DMS114 treated with DMSO at 0.1 percent for 48 hours (cell line): ENCODE results near the gene PTPRR.
"Not testable (repeated sequence)": the region's sequence is repeated elsewhere in the genome, so short reads cannot be mapped to it uniquely, and the experiment has no call there.

Experiments
- DNase-seq: peaks from one replicate; lab custom pipeline; 2025; ENCODE audit not compliant: unreplicated experiment; lab: John Stamatoyannopoulos, UW

The PTPRR gene

DNA sequence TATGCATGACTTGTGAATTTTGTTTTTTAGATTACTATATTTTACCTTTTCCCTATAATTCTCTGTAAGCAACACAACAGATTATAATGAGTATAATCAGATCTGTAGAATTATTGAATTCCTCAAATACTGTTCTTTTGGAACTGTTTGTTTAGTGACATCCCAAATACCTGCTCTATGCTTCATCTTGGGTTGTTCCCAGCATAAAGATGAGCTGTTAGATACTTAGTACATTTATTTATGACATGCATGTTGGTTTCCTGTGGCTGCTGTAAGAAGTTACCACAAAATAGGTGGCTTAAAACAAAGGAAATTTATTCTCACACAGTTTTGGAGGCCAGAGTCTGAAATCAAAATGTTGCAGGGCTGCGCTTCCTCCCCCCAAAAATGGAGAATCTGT lies 78.4 kb downstream of the PTPRR start:
- no peak for DNase-seq

GRCh38 chr12:70840656-70841350 lies 79.7 kb downstream of the PTPRR start:
- DNase-seq = no peak

DNA sequence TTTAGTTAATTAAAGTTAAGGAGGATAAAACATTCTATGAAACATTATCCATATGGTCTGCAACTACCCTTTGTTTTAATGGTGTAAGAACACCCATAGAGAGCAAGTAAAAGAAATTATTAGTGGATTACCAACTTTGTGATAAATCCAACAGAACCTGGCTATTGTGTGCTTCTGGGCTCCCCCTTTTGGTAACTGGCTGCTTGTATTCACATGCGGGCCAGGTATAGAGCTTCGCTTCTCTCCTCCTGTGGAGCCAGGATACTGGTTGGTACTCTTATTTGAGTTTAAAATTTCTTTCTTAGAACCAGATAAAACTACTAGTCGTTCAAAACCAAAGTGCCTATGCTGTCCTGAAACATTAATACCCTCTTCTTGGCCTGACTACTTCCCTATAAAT lies 81.0 kb downstream of the PTPRR start:
- DNase-seq = no peak

- no peak for DNase-seq
Measured at GRCh38 chr12:70838127-70838526, 82.4 kb downstream of the PTPRR start.

DNA sequence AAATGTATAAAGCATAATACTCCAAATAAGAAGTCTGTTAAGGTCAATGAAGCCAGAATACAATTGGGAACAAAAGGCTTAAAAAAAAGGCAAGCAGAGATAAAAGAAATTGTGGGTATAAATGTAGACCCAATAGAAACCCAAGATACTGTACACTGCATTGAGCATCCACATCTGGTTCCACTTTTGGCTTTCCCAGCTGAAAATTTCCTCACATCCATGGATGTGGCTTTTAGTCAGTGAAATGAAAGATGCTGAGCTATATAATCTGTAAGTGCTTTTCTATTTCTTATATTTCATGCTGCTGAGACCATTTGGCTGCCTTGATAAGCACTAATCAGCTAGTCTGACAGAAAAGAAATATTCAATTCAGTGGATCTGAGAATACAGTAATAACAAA lies 83.5 kb downstream of the PTPRR start:
- no peak for DNase-seq

GRCh38 chr12:70835948-70836347 lies 84.6 kb downstream of the PTPRR start:
- no peak for DNase-seq

DNA sequence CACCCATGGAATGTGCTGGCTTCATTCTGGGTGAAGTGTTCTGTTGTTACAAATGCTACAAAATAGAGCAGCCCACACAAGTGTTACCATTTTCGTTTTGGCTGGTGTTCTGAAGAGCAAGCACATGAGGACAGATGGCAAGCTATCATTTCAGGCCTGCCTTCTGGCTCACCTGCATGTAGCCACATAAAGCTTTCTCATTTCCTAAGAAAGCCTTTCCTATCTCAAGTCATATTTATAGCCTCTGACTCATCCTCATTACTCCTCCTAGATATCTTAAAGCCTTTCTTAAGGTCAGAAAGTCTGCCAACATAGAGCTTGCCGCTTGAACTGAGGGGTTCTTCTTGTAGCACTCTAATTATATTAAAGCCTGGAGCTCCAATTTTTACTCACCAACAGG lies 89.0 kb downstream of the PTPRR start:
- DNase-seq = no peak

- no peak for DNase-seq
Measured at GRCh38 chr12:70830221-70831061, 90.1 kb downstream of the PTPRR start.

DNA sequence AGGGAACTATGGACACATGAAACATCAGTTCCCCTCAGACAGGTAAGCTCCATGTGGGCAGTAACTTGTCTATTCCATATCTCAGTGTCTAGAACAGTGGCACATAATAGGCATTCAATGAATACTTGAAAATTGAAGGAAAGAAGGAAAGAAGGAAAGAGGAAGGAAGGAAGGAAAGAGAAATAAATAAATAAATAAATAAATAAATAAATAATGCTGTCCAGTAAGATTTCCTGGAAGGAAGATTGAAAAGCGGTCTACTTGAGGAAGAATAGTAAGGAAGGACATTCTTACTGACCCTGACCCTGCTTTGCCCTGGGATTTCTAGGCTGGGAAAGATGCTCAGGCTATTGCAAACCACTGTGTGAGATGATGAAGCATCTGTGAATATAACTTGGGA lies 91.5 kb downstream of the PTPRR start:
- DNase-seq = no peak

DNA sequence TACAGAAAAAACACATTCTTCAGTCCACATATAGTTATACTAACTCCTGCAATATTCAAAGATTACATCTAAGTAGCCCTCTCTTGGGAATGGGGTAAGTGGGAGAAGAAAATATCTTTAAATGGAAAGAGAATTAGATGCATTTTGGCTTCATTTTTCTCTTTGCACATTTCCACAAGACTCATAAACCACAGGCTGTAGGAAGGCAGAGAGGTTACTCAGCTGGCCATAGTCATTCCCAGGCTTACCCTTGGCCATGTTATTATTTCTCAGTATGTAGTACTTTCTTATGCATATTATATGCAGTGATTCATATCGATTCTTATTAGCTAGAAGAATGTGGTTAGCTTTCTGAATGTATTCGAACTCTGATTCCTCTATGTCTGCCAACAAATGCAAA lies 92.2 kb downstream of the PTPRR start:
- no peak for DNase-seq

GRCh38 chr12:70826156-70826555 lies 94.4 kb downstream of the PTPRR start:
- no peak for DNase-seq

DNA sequence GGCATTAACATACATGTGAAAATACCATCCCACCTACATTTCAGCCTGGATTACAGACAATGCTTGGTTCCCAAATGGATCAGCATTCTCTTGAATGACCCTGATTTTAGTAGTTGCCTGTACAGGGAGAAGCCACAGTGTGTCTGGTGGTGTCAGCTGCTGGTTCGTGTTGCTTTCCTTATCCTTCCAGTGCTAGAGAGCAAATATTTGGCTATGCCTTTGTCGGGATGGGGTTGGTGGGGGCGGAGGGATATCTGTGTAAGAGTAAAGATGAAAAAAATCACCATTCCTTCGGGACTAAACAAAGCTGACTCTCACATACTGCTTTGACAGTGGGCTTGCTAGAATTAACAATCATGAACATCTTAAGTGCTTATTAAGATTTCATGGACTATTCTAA lies 96.0 kb downstream of the PTPRR start:
- DNase-seq = no peak

DNA sequence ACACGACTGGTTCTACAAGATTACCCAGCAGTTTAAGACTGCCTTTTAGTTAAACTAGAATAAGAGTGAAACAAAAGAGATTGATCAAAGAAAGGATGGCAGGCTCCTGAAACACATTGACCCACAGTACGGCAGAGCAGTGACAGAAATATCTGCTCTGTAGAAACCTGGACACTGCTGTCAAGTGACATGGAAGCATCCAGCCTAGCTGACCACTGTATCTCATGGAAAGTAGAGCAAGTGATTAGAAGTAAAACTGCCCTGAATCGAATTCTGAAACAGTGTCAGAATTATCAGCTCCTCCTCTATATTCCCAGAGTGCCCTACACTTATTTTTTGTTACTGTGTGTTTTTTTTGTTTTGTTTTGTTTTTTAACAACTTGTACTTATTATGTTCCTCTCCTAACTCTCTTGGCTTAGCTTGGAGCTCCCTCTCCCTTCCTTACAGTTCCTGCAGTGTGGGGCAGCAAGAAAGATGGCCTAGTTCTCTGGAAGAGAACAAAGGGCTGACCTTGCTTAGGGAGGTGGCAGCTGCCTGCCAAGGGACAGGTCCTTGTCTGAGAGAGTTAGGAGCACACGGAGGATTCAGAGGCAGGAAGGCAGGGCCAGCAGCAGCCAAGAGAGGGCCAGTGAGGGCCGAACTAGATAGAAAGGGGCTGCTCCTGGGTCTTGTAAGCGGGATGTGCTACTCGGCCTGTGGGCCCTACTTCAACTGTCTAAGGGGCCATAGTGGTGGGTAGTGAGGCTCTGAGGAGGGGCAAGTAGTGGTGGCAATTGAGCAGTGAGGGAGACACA lies 97.2 kb downstream of the PTPRR start:
- DNase-seq = no peak

- no peak for DNase-seq
Measured at GRCh38 chr12:70822412-70822811, 98.1 kb downstream of the PTPRR start.

DNA sequence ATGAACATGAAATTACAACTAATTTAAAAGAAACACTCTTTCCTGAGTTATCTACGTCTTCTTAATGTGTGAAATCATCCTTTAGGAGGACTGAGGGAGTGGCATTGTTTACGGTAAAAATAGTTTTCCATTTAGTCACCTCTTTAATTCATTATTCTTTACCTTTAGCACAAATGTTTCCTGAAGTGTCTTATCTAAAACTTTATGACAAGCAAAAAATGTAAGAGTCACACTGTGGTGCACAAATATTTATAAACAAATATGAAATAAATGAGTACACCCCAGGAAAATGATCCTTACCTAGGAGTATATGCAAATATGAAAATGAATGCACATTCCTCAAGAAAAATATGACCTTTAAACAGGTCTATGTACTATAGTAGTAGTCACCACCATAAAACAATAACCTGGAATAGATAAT lies 104.6 kb downstream of the PTPRR start:
- DNase-seq = no peak

- no peak for DNase-seq
Measured at GRCh38 chr12:70815056-70815455, 105.5 kb downstream of the PTPRR start.

- DNase-seq = no peak
Measured at GRCh38 chr12:70813559-70813958, 107.0 kb downstream of the PTPRR start.

DNA sequence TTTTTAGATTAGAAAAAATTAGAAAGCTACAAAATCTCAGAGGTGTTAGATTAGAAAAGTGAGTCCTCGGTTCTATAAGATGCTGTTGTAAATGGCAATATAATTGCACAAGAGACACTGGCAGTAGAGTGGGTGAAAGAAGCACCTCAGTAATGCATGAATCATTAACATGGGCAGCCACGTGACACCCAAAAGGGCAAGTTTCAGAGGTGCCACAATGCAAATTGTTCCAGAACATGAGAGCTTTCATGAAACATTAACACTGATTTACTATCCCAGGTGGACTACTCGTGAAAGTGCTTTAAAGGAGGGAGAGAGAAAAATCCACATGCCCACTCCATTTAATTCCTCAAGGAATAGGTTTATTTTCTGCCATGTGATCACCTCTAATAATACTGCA lies 108.4 kb downstream of the PTPRR start:
- no peak for DNase-seq

DNA sequence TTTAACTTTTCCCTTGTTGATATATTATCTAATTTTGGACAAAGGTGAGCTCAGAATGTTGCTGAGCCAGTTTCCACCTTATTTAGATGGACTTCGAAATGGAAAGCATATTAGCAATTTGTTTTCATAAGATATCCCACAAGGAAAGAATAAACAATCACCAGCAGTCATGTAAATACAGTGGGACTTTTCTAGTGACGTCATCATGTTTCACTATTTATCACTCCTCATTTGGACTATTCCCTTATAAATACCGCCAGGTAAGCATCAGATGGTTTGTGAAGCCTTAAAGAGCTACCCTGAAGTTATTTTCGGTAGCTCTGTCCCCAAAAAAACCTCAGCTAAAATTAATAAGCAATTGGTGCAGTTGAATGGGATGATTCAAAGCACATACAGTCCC lies 110.7 kb downstream of the PTPRR start:
- DNase-seq = no peak

DNA sequence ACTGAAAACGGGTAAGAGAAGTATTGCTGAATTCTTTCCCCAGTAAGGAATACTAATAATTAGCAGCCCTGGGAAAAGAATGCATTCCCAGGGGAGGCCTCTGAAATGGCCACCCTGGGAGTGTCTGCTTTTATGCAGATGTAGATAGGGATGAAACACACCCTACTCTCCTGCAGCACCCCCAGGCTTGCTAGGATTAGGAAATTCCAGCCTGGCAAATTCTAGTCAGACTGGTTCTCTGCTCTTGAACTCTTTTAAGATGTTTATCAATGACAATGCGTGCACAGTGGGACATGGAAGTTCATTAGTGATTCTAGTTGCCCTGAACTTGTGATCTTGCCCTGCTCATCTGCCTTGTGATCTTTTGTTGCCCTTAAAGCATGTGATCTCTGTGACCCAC lies 112.5 kb downstream of the PTPRR start:
- DNase-seq = not testable (repeated sequence)

DNA sequence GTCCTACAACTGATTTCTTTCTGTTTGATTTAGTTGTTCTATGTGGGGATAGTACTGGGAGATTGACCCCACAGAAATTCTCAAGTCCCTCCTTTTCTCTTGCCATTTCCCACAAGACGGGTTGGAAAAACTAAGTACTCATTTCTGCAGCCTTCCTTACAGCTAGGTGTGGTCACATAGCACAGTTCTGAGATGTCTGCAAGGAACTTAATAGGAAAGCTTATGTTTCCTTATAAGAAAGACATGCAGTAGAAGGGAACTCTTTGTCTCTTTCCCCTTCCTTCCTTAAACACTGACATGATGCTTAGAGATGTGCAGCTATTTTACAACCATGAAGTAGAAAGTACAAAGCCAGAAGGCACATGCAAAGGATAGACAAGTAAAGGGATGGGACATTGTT lies 113.7 kb downstream of the PTPRR start:
- no peak for DNase-seq

GRCh38 chr12:70806043-70806442 lies 114.5 kb downstream of the PTPRR start:
- DNase-seq = no peak
